Measurements from ENCODE around the gene BMS1. TPM values are rescaled to one million over a fixed set of nuclear protein-coding genes. Genes with fewer than 3 reads are reported as not detected.
"Not testable (repeated sequence)": the region's sequence is repeated elsewhere in the genome, so short reads cannot be mapped to it uniquely, and the experiment has no call there.

The BMS1 gene
- total RNA-seq, 1 donor from 2014 or later = 32.8 TPM

- H3K4me1 Mint-ChIP-seq (ENCODE audit: low read depth); intact Hi-C loops (cut with micrococcal nuclease); H3K4me3 Mint-ChIP-seq (ENCODE audit: low read depth); H3K9me3 Mint-ChIP-seq; DNase-seq (ENCODE audit: low spot score); H3K36me3 Mint-ChIP-seq (ENCODE audit: low read depth); H3K27ac Mint-ChIP-seq: not testable (repeated sequence)
- H3K27me3 Mint-ChIP-seq (ENCODE audit: low read depth) = peaks cover 10% of the 10 kb centered on the region
These were observed 62.2 kb downstream of the BMS1 start for GRCh38 chr10:42844810-42845209.

- H3K9me3 Mint-ChIP-seq; H3K27ac Mint-ChIP-seq; H3K27me3 Mint-ChIP-seq (ENCODE audit: low read depth); DNase-seq (ENCODE audit: low spot score); intact Hi-C loops (cut with micrococcal nuclease); H3K4me1 Mint-ChIP-seq (ENCODE audit: low read depth); H3K4me3 Mint-ChIP-seq (ENCODE audit: low read depth); H3K36me3 Mint-ChIP-seq (ENCODE audit: low read depth): not testable (repeated sequence)
These were observed 64.7 kb downstream of the BMS1 start for GRCh38 chr10:42847261-42847660.

GRCh38 chr10:42850931-42851330 lies 68.3 kb downstream of the BMS1 start:
- peaks cover 18% of the 10 kb centered on the region for H3K27me3 Mint-ChIP-seq (ENCODE audit: low read depth)
- intact Hi-C loops (cut with micrococcal nuclease) = no loop called here
- no peaks in the 10 kb centered on the region for H3K4me1 Mint-ChIP-seq (ENCODE audit: low read depth)
- H3K27ac Mint-ChIP-seq = no peak overlapping the region
- no peaks in the 10 kb centered on the region for H3K9me3 Mint-ChIP-seq
- H3K36me3 Mint-ChIP-seq (ENCODE audit: low read depth) = no peaks in the 10 kb centered on the region
- DNase-seq (ENCODE audit: low spot score) = no peak
- no peak overlapping the region for H3K4me3 Mint-ChIP-seq (ENCODE audit: low read depth)

GRCh38 chr10:42859256-42859655 lies 76.7 kb downstream of the BMS1 start:
- no peak for DNase-seq (ENCODE audit: low spot score)
- H3K27me3 Mint-ChIP-seq (ENCODE audit: low read depth) = peaks cover 20% of the 10 kb centered on the region
- no peaks in the 10 kb centered on the region for H3K36me3 Mint-ChIP-seq (ENCODE audit: low read depth)
- H3K9me3 Mint-ChIP-seq = no peaks in the 10 kb centered on the region
- H3K4me3 Mint-ChIP-seq (ENCODE audit: low read depth) = no peak overlapping the region
- intact Hi-C loops (cut with micrococcal nuclease) = no loop called here
- no peak overlapping the region for H3K27ac Mint-ChIP-seq
- no peaks in the 10 kb centered on the region for H3K4me1 Mint-ChIP-seq (ENCODE audit: low read depth)

GRCh38 chr10:42860016-42860415 lies 77.4 kb downstream of the BMS1 start:
- H3K36me3 Mint-ChIP-seq (ENCODE audit: low read depth); H3K4me1 Mint-ChIP-seq (ENCODE audit: low read depth); H3K4me3 Mint-ChIP-seq (ENCODE audit: low read depth); H3K27ac Mint-ChIP-seq; intact Hi-C loops (cut with micrococcal nuclease); DNase-seq (ENCODE audit: low spot score); H3K9me3 Mint-ChIP-seq: not testable (repeated sequence)
- H3K27me3 Mint-ChIP-seq (ENCODE audit: low read depth) = peaks cover 22% of the 10 kb centered on the region

- H3K4me1 Mint-ChIP-seq (ENCODE audit: low read depth); intact Hi-C loops (cut with micrococcal nuclease); H3K36me3 Mint-ChIP-seq (ENCODE audit: low read depth): not testable (repeated sequence)
These were observed 80.2 kb downstream of the BMS1 start for GRCh38 chr10:42862801-42863200.

GRCh38 chr10:42864575-42864974 lies 82.0 kb downstream of the BMS1 start:
- Mint-ChIP-seq H3K27me3 (ENCODE audit: low read depth) (peaks cover 41% of the 10 kb centered on the region), H3K4me3 (ENCODE audit: low read depth) (no peak overlapping the region), H3K36me3 (ENCODE audit: low read depth) (no peaks in the 10 kb centered on the region), H3K9me3 (no peaks in the 10 kb centered on the region), H3K4me1 (ENCODE audit: low read depth) (peaks cover 2% of the 10 kb centered on the region), H3K27ac (no peak overlapping the region)
- intact Hi-C loops (cut with micrococcal nuclease) = no loop called here
- DNase-seq (ENCODE audit: low spot score) = no peak

More at GRCh38 chr10:42862801-42863200, 80.2 kb downstream of the BMS1 start:
- not testable (repeated sequence) for DNase-seq (ENCODE audit: low spot score); H3K4me3 Mint-ChIP-seq (ENCODE audit: low read depth); H3K9me3 Mint-ChIP-seq; H3K27ac Mint-ChIP-seq
- H3K27me3 Mint-ChIP-seq (ENCODE audit: low read depth) = peaks cover 41% of the 10 kb centered on the region

- DNase-seq (ENCODE audit: low spot score) = no peak
- Mint-ChIP-seq H3K4me1 (ENCODE audit: low read depth) (peaks cover 2% of the 10 kb centered on the region), H3K4me3 (ENCODE audit: low read depth) (no peak overlapping the region), H3K27ac (no peak overlapping the region), H3K36me3 (ENCODE audit: low read depth) (no peaks in the 10 kb centered on the region), H3K27me3 (ENCODE audit: low read depth) (peaks cover 40% of the 10 kb centered on the region), H3K9me3 (no peaks in the 10 kb centered on the region)
- intact Hi-C loops (cut with micrococcal nuclease) = loop anchor here (1.0 to 5.0 kb wide), 2 partner anchors 240 to 597 kb away; no protein-coding TSS in a partner anchor
These were observed 83.1 kb downstream of the BMS1 start for GRCh38 chr10:42865716-42866114.

GRCh38 chr10:42866115-42866995 lies 83.8 kb downstream of the BMS1 start:
- intact Hi-C loops (cut with micrococcal nuclease) = loop anchor here (1.0 to 5.0 kb wide), 2 partner anchors 239 to 596 kb away; no protein-coding TSS in a partner anchor
- Mint-ChIP-seq H3K27ac (no peak overlapping the region), H3K9me3 (no peaks in the 10 kb centered on the region), H3K4me3 (ENCODE audit: low read depth) (no peak overlapping the region), H3K4me1 (ENCODE audit: low read depth) (peaks cover 2% of the 10 kb centered on the region), H3K27me3 (ENCODE audit: low read depth) (peaks cover 39% of the 10 kb centered on the region), H3K36me3 (ENCODE audit: low read depth) (no peaks in the 10 kb centered on the region)
- peak; percentile 31 for DNase-seq (ENCODE audit: low spot score)

GRCh38 chr10:42867571-42867970 lies 85.0 kb downstream of the BMS1 start:
- Mint-ChIP-seq H3K27me3 (ENCODE audit: low read depth) (peaks cover 39% of the 10 kb centered on the region), H3K4me1 (ENCODE audit: low read depth) (peaks cover 2% of the 10 kb centered on the region), H3K36me3 (ENCODE audit: low read depth) (no peaks in the 10 kb centered on the region), H3K9me3 (no peaks in the 10 kb centered on the region), H3K27ac (no peak overlapping the region), H3K4me3 (ENCODE audit: low read depth) (no peak overlapping the region)
- intact Hi-C loops (cut with micrococcal nuclease) = loop anchor here (5.0 kb wide), 1 partner anchor 595 kb away; no protein-coding TSS in a partner anchor
- DNase-seq (ENCODE audit: low spot score) = no peak

GRCh38 chr10:42868530-42868929 lies 85.9 kb downstream of the BMS1 start:
- Mint-ChIP-seq H3K36me3 (ENCODE audit: low read depth) (no peaks in the 10 kb centered on the region), H3K4me3 (ENCODE audit: low read depth) (no peak overlapping the region), H3K9me3 (no peaks in the 10 kb centered on the region), H3K27ac (no peak overlapping the region), H3K4me1 (ENCODE audit: low read depth) (peaks cover 2% of the 10 kb centered on the region), H3K27me3 (ENCODE audit: low read depth) (peaks cover 33% of the 10 kb centered on the region)
- intact Hi-C loops (cut with micrococcal nuclease) = loop anchor here (5.0 kb wide), 1 partner anchor 594 kb away; no protein-coding TSS in a partner anchor
- no peak for DNase-seq (ENCODE audit: low spot score)

- H3K27ac Mint-ChIP-seq = no peak overlapping the region
- intact Hi-C loops (cut with micrococcal nuclease) = loop anchor here (5.0 kb wide), 1 partner anchor 592 kb away; no protein-coding TSS in a partner anchor
- peaks cover 2% of the 10 kb centered on the region for H3K4me1 Mint-ChIP-seq (ENCODE audit: low read depth)
- H3K27me3 Mint-ChIP-seq (ENCODE audit: low read depth) = peaks cover 19% of the 10 kb centered on the region
- H3K4me3 Mint-ChIP-seq (ENCODE audit: low read depth) = no peak overlapping the region
- H3K36me3 Mint-ChIP-seq (ENCODE audit: low read depth) = no peaks in the 10 kb centered on the region
- H3K9me3 Mint-ChIP-seq = no peaks in the 10 kb centered on the region
- DNase-seq (ENCODE audit: low spot score) = no peak
These were observed 87.4 kb downstream of the BMS1 start for GRCh38 chr10:42869977-42870350.

- H3K4me3 Mint-ChIP-seq (ENCODE audit: low read depth); H3K27ac Mint-ChIP-seq; DNase-seq (ENCODE audit: low spot score); intact Hi-C loops (cut with micrococcal nuclease); H3K4me1 Mint-ChIP-seq (ENCODE audit: low read depth); H3K9me3 Mint-ChIP-seq; H3K36me3 Mint-ChIP-seq (ENCODE audit: low read depth): not testable (repeated sequence)
- H3K27me3 Mint-ChIP-seq (ENCODE audit: low read depth) = peaks cover 12% of the 10 kb centered on the region
These were observed 88.6 kb downstream of the BMS1 start for GRCh38 chr10:42871138-42871641.

All from activated T-helper 2 cell treated with anti-CD3 and anti-CD28 coated beads, Interferon-gamma antibody, Interleukin-2, Interleukin-4, amounts not matched to agents 10 μg/mL and 5 μg/mL and 100 μg/mL, durations not matched to agents 14 hours and 24 hours and 36 hours (primary cell).